HG03039 (cell line): Measurements from ENCODE around the gene OIP5.
A peak's percentile ranks its signal among the peaks of the same experiment; 100 is the strongest.
"Not testable (repeated sequence)": the region's sequence is repeated elsewhere in the genome, so short reads cannot be mapped to it uniquely, and the experiment has no call there.

Experiments used
- ATAC-seq: cut with Tn5 transposase; IDR thresholded peaks from one replicate; pipeline ENCODE4 v1.9.1; 2021; ENCODE audit warnings: mild to moderate bottlenecking, moderate library complexity; ENCODE audit not compliant: unreplicated experiment

Gene OIP5

GRCh38 chr15:41304149-41304770, 28.1 kb downstream of the OIP5 start:
- ATAC-seq: no peak

DNA sequence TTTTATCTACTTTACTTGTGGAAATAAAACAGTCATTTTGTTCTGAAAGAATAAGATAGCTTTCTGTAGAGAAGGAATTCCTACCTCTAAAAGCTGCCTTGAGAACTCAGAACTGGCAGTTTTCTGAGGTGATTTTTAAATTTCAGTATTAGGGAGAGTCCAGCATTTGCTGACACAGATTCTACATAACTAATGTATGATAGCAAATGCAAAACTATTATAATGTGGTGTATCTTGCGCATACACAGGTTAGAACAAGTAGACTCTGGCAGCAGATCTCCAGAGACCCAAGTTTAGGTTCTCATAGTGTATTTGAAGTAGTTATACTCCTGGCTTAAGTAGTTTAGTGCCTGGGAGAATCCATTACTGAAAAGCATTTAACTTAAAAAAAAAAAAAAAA, 30.8 kb downstream of the OIP5 start:
- no peak for ATAC-seq

DNA sequence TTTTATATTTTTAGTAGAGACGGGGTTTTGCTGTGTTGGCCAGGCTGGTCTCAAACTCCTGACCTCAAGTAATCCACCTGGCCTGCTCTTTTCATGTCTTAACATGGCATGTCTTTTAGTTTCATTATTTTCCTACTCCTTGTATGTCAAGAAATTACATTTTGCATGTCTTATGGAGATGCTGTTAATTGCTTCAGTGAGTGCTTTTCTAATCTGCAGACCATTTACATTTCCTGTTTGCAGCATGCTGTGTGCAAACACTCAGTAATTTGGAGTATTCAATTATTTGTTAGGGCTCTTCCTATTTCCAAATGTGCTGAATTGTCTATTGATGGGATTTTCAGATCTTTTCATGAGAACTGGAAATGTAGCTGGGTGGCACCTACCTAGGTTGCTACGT, 31.3 kb downstream of the OIP5 start:
- ATAC-seq: not testable (repeated sequence)

GRCh38 chr15:41292521-41292920, 39.9 kb downstream of the OIP5 start:
- no peak for ATAC-seq

DNA sequence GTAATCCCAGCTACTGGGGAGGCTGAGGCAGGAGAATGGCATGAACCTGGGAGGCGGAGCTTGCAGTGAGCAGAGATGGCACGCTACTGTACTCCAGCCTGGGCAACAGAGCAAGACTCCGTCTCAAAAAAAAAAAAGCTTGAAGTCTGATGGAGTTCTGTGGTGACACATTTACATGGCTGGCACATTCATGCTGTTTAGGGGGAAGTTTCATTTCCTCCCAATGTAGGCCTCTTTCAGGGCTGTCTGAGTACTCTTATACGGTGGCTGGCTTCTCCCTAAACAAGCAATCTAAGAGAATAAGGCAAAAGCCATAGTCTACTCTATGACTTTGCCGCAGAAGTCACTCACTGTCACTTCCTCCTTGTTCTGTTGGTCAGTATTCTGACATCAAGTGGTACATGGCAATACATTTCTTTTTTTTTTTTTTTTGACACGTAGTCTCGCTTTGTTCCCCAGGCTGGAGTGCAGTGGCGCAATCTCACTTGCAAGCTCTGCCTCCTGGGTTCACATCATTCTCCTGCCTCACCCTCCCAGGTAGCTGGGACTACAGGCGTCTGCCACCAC, 41.2 kb downstream of the OIP5 start:
- no peak for ATAC-seq

DNA sequence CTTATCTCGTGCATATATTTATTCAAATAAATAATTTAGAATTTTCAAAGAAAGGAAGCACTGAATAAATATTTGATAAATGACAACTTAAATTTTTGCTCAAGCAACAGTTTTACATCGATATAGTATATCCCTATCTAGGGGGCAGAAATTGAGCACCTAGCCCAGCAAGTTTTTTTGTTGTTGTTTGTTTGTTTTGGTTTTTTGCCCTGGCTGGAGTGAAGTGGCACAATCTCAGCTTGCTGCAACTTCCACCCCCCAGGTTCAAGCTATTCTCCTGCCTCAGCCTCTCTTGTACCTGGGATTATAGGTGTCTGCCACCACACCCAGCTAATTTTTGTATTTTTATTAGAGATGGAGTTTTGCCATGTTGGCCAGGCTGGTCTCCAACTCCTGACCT, 42.4 kb downstream of the OIP5 start:
- no peak for ATAC-seq

GRCh38 chr15:41288464-41288863, 43.9 kb downstream of the OIP5 start:
- ATAC-seq: no peak

GRCh38 chr15:41286665-41287333, 45.6 kb downstream of the OIP5 start:
- no peak for ATAC-seq

DNA sequence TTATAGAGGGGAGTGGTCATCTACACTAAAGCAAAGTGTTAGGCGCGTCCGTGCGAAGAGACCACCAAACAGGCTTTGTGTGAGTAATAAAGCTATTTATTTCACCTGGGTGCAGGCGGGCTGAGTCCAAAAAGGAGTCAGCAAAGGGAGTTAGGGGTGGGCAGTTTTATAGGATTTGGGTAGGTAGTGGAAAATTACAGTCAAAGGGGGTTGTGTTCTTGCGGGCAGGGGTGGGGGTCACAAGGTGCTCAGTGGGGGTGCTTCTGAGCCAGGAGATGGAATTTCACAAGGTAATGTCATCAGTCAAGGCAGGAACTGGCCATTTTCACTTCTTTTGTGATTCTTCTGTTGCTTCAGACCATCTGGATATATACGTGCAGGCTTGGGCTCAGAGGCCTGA, 47.1 kb downstream of the OIP5 start:
- no peak for ATAC-seq

DNA sequence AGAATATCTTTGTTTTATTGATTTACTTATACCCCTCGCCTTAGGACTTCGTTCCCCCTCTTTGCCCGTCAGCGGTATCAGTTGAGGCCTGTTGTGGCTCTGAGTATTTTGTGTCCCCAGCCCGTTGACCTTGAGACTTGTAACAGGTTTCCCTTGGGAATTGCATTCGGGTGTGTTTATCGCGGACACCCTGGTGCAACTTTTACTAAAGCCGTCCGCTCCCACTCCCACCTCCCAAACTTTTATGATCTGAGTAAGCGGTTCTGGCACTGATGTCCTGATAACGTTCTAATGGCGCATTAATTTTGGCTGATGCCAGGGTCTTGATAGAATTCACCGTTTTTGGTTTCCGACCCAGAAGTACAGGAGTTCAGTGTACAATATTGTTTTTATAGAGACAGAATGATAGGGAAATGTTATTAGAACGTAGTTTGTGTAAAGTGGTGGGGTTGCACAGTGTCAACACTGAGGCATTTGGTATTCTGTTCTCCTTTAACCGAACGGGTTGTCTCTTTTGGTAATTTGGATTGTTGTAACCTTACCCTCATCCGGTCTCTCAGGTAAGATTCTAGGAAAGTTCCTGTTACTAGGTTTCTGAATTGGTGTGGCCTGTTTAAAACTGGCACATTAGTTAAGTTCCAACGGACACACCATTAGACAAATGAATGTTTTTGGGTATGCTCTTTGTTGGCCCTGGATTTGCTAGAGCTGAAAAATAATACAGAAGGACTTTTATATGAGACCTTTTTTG, 47.8 kb downstream of the OIP5 start:
- ATAC-seq: no peak

- ATAC-seq: peak; percentile 93
Measured at GRCh38 chr15:41283653-41284426, 48.6 kb downstream of the OIP5 start.

DNA sequence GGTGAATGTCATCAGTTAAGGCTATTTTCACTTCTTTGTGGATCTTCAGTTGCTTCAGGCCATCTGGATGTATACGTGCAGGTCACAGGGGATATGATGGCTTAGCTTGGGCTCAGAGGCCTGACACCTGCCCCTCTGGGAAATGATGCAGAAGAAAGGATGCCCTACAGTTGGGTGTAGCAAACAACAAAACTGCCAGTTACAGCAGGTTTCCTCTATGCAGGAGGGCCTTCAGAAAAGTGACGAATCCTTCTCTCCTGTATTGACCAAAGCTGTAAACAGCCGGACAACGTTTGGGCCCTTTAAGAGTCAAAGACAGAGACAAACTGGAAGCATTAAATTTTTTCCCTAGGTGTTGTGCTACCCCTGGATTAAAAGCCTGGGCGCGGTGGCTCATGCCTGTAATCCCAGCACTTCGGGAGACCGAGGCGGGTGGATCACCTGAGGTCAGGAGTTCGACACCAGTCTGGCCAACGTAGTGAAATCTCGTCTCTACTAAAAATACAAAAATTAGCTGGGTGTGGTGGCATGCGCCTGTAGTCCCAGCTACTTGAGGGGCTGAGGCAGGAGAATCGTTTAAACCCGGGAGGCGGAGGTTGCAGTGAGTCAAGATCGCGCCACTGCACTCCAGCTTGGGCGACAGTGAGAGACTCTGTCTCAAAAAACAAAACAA, 49.3 kb downstream of the OIP5 start:
- not testable (repeated sequence) for ATAC-seq

DNA sequence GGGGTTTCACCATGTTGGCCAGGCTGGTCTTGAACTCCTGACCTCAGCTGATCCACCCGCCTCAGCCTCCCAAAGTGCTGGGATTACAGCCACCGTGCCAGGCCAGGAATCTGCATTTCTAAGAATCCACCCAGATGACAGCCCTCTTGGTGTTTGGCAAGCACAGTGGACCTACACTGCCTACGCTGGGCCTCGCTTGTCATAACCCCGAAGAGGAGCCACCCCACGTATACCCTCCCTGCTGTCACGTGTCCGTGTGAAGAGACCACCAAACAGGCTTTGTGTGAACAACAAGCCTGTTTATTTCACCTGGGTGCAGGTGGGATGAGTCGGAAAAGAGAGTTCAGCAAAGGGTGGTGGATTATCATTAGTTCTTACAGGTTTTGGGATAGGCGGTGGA, 50.0 kb downstream of the OIP5 start:
- ATAC-seq: not testable (repeated sequence)

DNA sequence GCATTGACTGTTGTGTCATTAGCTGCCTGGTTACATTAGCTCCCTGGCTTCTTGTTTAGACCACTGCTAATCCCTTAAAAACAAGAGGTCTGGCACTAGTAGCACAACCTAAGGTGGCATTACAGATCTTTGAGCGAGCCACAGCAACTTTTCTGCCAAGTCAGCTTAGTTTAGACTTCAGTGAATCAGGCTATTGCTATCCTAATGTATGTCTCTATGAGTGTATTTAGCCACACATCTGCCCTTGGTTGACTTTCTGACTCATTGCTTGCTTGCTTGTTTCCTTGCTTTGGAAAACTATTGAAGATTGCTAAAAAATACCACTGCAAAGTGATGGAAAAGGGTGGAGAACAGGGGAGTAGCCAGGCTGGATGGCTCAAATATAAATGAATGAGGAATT, 51.2 kb downstream of the OIP5 start:
- no peak for ATAC-seq

DNA sequence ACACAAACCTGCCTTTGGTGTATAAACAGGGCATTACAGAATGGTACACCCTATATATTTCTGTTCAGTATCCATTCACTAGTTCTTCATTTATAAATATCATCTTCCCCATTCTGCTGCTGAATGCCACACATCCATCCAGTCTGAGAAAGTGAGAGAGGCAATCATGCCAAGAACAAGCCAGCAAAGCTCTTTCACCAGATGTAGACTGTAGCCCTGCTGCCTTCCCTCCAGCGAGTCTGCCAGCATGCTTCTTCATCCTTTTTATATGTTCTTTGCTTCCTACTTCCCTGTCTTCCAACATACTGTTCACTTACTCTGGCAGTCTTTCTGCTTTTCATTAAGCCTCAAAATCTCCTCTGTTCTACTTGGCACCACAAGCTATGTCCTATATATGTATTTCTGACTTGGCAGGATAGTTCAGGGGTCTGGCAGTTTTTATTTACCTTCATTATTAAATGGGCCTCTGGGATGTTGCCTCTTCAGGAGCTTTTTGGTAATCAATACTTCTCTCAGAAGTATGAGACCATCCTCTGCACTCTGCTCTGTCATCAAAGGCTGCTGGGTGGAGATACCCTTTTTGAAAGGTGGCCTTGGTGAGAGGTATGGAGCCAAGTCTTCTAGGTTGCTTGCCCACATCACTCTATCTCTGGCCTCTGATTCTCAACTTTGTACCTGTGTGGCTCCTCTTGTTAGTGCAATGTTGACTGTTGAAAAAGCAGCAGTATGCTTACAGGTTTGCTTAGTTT, 52.7 kb downstream of the OIP5 start:
- ATAC-seq: no peak

GRCh38 chr15:41278319-41278718, 54.1 kb downstream of the OIP5 start:
- ATAC-seq: no peak

DNA sequence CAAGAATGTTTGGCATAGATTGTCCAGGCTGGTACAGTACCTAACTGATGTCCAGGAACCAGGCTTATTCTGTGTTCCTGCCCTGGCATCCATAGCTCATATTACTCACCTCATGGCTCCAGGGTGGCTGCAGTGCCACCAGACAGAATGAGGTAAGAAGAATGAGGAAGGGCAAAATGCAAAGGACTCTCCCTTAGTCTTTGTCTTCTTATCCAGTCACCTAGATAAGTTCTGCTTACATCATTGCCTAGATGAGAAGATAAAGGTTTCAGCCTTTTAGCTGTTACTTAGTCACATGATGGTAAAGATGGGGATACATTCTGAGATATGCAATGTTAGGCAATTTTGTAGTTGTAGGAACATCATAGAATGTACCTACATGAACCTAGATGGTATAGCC, 55.6 kb downstream of the OIP5 start:
- ATAC-seq: no peak

- no peak for ATAC-seq
Measured at GRCh38 chr15:41269887-41270286, 62.5 kb downstream of the OIP5 start.

DNA sequence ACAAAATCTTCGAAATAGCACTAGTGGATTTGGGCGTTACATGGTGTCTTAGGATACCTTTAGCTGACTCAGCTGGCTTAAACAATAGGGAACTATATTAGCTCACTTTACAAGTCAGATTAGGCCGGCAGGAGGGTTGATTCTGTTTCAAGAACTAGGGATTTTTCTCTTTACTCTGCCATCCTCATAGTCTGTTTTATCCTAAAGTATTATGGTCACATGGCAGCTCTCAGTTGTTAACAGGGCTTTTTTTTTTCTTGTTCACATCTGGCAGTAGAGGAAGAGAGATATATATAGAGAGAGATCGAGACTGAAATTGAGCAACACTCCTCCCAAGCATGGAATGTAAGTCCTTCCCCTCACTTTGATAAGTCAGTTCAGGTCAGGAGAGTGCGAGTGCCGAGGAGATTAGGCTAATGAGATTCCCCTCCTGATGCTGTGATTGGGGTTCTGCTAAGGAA, 68.5 kb downstream of the OIP5 start:
- no peak for ATAC-seq

GRCh38 chr15:41262571-41262970, 69.8 kb downstream of the OIP5 start:
- ATAC-seq: no peak
